Ovary (tissue), 3 donors: Measurements from ENCODE around the gene PDE3A.

Experiments
- CTCF ChIP-seq, 3 donors: fragments of 450-650 bp in 2 of 3; fragments of 200-600 bp in 1 of 3; IDR thresholded peaks; one replicate each; pipeline versions ENCODE4 v1.5.1 to v1.8.0; 2016 to 2022; ENCODE audit warnings: antibody characterized with exemption in 3 of 3, mild to moderate bottlenecking in 1 of 3
- EP300 ChIP-seq: sonication (generic); formaldehyde crosslinking; IDR thresholded peaks from one replicate; pipeline ENCODE4 v1.6.1; 2017; ENCODE audit warnings: antibody characterized with exemption
- POLR2A ChIP-seq: fragments of 450-650 bp; IDR thresholded peaks from one replicate; pipeline ENCODE4 v1.6.1; 2017; ENCODE audit warnings: antibody characterized with exemption, mild to moderate bottlenecking, moderate library complexity
- donor health status: DM: no; HTN: no; CAD: no.

GRCh38 chr12:20590570-20590969, 222.2 kb downstream of the PDE3A start:
- no peak for TF ChIP-seq CTCF (IDR thresholded peaks at IDR 0.05)
- TF ChIP-seq EP300, result no peak
- no peak for TF ChIP-seq POLR2A
